NCI-H1417 treated with DMSO at 0.1 percent for 48 hours (cell line): ENCODE data around the gene TMEM203.
"Not testable (repeated sequence)": the region's sequence is repeated elsewhere in the genome, so short reads cannot be mapped to it uniquely, and the experiment has no call there.

Experiments used
- DNase-seq: peaks from one replicate; lab custom pipeline; 2025; lab: John Stamatoyannopoulos, UW

Gene TMEM203

DNA sequence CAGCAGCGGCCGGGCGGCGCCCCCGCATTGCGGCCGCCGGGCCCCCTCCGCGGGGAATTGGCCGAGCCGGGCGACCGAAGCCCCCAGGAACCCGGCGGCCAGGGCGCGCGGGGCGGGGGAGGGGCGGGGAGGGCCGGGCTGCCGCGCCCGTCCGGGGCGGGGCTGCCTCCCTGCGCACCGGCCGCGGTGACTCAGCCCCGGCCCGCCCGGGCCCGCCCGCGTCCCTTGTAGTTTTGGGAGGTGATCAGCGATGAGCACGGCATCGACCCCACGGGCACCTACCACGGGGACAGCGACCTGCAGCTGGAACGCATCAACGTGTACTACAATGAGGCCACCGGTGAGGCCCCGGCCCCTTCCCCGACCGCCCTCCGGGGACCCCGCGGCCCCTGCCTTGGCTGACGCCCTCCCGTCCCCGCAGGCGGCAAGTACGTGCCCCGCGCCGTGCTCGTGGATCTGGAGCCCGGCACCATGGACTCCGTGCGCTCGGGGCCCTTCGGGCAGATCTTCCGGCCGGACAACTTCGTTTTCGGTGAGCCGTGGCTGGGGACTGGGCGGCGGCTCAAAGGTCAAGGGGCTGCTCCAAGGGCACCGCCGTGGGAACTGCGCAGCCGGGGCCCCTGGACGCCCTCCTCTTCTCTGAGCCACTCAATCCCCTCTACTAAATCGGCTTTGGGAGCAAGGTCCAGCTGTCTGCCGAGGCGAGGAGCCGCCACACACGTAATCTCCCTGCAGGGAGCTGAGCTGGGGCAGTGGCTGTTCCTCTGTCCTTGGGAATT is 36.2 kb upstream of the TMEM203 start:
- no peak for DNase-seq

DNA sequence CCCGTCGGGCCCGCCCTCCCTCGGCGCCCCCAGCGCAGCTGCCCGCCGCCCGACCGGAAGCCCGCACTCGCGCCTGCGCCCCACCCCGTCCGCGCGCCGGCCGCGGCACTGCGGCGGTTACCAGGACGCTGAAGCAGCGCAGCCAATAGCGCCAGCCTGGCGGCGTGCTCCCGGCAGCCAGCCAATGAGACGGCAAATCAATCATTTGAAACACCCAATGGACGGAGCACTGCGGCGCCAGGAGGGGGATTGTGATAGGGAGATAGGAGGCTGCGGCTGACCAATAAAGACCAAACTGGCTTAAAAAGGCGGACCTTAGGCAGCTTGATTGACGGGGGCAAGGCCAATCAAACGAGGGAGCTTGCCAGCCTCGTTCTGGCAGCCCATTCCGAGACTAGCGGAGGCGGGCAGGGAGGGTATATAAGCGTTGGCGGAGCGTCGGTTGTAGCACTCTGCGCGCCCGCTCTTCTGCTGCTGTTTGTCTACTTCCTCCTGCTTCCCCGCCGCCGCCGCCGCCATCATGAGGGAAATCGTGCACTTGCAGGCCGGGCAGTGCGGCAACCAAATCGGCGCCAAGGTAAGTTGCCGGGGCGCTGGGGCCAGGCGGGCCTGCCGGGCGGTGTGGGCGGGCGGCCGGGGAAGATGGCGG is 35.5 kb upstream of the TMEM203 start, which contains the start of gene TUBB4B:
TUBB4B (plus strand) TSS at position 447 of the 649 bp plus-strand sequence; CDS start at position 521, 74 bp downstream.
- DNase-seq: peak; percentile 100

DNA sequence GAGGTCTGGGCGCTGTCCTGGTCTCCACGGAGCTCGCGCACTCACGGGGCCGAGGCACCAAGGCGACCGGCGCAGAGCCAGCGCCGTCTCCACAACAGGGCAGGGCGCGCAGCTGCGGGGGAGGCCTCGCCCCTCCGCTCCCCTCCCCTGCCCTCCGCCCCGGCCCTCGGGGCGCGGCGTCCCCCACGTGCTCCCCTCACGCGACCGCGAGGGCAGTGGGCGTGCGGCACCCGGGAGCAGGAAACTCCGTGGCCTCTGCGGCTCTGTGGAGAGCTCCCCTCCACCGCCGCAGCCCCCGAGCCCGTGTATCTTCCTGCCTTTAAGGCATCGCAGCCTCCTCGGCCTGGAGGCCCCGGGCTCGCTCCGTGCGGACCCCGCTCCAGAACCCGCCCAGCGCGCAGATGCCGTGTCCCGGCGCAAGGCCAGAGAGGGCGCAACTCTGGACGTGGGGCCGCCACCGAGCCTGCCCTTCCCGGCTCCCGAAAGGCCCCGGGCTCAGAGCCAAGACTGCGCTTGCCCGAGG is 34.9 kb upstream of the TMEM203 start:
- no peak for DNase-seq

DNA sequence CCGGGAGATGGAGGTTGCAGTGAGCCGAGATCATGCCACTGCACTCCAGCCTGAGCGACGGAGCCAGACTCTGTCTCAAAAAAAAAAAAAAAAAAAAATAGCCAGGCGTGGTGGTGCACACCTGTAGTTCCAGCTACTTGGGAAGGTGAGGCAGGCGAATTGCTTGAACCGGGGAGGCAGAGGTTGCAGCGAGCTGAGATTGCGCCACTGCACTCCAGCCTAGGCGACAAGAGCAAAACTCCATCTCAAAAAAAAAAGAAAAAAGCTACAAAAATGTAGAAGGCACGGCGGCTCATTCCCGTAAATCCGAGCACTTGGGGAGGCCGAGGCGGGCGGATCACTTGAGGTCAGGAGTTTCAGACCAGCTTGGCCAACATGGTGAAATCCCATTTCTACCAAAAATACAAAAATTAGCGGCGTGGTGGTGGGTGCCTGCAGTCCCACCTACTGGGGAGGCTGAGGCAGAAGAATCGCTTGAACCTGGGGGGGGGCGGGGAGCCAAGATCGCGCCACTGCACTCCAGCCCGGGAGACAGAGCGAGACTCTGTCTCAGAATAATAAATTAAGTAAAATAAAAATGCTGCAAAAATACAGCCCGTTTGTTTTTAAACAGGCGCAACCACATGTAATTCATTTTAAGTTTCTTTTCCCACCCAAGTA is 34.2 kb upstream of the TMEM203 start:
- DNase-seq: not testable (repeated sequence)

DNA sequence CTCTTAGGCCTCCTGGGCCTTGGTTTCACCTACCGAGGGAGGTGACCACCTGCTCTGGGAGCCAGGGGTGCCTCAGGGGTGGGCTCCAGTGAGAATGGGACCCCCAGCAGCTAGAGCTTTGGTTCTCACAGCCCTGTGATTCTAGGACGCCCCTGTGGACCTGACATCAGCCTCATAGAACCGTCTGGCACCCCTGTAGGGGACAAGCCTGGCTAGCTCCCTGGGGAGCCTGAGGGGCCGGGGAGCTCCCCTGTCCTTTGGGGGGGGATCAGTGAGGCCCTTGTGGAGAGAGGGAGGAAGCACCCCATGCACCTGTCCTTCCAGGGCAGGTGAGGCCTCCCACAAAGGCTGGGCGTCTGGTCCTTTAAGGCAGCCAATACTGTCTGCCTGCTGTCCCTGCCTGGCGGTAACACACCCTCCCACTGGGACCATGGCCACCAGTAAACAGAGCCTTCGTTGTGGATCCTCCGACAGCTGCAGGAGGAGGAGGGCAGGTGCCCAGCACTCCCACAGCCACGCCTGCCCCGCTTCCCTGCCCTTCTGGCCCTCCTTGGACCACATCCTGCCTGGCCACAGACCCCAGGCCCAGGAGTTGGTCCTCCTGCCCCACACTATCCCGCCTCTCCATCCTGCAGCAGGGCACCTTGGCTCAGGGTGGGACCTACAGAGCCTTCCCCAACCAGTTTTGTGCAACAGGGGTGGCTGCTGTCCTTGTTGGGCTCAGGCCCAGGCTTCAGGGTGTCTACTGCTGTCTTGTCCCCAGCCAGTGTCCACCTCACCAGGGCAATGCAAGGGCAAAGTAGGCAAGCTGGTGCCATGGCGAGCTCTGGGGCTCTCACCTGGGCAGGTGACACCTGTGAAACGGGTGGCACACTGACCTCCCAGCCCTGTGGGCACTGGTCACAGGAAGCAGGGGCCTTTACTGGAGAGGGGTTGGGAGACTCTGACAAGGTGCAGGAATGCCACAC is 32.6 kb upstream of the TMEM203 start:
- DNase-seq: no peak

DNA sequence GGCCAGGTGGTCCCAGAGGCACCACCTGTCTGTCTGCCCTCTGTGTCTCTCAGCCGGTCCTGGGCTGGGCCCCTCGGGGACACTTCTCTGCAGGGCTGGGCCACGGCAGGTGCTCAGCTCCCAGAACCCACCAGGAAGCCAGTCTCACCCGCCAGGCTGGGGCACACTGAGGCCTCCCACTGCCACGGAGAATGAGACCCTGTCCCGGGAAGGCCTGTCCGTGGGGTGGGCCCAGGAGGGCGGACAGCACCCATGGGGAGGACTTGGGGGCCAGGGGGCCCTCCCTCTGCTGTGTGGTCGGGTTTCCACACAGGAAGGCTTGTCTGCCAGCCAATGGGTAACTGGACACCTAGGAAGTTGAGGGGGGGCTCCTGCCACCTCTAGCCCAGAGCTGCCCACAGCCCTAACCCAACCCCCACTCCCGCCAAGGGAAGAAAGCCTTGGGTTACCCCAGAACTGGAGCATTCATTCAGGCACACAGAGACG is 31.5 kb upstream of the TMEM203 start:
- DNase-seq: no peak

DNA sequence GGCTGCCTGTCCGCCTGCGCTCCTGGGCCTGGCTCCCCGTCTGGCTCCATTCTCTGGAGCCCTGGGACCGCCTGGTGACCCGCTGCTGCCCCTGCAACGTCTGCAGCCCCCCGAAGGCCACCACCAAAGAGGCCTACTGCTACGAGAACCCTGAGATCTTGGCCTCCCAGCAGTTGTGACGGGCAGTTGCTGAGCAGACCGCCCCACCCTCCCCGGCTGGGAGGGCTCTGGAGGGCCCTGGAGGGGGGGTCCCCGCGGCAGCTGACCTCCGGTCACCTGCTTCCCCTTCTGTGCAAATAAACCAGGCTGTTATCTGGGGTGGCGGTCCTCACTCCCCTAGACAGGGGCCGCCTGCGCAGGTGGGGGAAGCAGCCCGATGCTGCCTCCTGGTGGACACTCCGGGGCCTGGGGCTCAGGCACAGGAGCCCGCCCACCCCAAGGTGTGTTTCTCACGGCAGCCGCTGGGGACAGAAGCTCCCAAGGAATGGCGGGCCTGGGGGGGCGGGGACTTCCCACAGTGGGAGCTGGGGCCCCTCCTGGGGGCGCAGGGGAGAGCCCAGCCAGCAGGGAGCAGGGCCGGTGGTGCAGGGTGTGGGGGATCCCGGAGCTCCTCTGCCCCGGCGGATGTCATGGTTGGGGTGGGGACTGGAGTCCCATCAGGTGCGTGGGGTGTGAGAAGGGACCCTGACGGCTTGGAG is 30.9 kb upstream of the TMEM203 start:
- no peak for DNase-seq

DNA sequence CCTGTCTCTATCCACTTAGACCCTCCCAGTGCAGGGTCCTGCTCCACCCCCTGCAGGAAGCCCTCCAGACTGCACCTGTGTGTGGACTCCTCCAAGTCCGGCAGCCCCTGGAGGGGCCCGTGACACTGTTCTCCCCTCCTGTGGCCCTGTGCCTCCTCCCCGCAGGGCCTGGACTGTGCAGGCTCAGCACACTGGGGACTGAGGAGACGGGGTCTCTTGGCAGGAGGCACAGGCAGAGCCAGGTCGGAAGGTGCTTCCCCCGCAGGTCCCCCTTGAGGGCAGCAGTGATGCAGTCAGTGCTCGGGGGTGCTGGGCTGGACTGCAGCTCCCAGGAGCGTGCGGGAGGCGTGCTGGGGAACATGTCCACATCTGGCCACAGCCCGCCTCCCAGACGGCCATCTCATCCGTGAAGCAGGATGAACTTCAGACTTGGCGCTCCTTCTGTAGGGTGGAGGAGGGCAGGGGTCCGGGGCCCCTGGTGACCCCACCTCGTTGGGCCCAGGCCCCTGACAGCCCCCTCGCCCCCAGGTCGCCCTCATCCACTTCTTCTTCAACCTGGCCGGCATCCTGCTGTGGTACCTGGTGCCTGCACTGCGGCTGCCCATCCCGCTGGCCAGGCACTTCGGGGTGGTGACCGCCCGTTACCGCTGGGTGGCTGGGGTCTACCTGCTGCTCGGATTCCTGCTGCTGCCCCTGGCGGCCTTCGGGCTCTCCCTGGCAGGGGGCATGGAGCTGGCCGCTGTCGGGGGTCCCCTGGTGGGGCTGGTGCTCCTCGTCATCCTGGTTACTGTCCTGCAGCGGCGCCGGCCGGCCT is 30.2 kb upstream of the TMEM203 start:
- DNase-seq: no peak

DNA sequence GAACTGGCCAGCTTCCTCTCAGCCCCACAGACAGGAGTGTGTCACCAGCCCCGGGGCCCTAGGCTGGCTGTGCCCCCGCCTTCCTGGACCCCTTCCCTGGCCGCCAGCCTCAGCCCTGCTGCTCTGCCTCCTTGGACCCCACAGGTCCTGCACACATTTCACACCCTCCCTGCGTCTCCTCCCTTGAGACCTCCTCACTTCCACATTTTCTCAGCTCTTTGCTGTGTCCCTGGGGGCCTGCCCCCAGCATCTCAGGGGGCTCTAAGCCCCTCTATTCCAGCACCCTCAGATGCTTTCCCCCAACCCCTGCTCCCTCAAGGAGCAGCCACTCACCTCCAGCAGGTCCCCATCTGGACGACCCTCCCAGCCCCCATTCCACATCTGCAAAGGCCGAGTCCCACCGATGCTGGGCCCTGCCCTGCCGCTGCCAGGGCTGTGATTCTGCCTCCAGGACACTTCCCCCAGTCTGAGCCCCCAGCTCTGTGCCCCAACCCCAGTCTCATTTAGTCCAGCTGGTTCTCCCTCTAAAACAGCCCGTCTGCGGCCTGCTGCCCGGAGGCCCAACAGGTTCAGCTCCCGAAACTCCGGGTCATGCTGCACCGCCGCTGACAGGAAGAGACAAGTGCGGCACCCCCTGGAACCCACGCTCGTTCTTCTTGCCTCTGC is 29.4 kb upstream of the TMEM203 start:
- DNase-seq: no peak

DNA sequence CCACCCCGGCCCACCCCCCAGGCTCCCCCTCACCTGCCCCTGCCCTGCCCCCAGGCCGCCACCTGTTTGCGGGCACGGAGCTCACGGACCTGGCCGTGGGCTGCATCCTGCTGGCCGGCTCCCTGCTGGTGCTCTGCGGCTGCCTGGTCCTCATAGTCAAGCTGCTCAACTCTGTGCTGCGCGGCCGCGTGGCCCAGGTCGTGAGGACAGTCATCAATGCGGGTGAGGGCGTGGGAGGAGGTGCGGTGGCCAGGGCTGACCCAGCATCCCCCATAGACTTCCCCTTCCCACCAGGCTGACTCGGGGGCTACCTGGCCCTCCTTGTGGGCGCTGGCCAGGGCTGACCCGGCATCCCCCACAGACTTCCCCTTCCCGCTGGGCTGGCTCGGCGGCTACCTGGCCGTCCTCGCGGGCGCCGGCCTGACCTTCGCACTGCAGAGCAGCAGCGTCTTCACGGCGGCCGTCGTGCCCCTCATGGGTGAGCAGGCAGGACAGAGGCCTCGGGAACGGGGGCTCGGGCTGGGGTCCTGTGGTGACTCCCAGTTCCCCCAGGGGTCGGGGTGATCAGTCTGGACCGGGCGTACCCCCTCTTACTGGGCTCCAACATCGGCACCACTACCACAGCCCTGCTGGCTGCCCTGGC is 28.7 kb upstream of the TMEM203 start:
- DNase-seq: no peak

DNA sequence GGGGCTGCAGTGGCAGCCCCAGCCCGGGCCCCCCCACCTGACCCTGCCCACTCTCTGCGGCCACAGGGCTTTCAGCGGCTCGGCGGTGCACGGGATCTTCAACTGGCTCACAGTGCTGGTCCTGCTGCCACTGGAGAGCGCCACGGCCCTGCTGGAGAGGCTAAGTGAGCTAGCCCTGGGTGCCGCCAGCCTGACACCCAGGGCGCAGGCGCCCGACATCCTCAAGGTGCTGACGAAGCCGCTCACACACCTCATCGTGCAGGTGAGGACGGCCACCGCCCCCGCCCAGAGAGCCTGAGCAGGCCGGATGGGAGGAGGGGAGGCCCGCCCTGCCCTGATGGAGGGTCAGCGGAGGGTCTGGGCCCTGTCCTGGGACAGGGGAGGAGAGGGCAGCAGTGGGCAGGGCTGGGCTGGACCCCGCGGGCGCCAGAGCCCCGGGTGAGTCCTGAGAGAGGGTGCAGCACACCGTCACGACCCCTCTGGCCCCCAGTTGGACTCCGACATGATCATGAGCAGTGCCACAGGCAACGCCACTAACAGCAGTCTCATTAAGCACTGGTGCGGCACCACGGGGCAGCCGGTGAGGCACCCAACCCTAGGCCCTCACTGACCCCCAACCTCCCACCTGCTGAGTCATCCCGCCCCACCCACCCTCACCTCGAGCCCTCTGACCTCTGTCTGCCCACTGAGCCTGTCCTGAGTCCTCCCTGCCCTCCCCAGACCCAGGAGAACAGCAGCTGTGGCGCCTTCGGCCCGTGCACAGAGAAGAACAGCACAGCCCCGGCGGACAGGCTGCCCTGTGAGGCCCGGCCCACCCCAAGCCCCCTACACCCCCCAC is 27.9 kb upstream of the TMEM203 start:
- no peak for DNase-seq

DNA sequence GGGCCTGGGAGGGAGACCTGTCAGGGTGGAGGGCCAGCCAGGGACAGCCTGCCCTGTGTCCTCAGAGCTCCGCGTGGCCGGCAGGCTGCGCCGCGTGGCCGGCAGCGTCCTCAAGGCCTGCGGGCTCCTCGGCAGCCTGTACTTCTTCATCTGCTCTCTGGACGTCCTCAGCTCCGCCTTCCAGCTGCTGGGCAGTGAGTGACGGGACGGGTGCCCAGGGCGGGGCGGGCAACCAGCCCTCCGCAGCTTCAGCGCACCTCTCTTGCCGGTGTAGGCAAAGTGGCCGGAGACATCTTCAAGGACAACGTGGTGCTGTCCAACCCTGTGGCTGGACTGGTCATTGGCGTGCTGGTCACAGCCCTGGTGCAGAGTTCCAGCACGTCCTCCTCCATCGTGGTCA is 27.1 kb upstream of the TMEM203 start:
- no peak for DNase-seq

DNA sequence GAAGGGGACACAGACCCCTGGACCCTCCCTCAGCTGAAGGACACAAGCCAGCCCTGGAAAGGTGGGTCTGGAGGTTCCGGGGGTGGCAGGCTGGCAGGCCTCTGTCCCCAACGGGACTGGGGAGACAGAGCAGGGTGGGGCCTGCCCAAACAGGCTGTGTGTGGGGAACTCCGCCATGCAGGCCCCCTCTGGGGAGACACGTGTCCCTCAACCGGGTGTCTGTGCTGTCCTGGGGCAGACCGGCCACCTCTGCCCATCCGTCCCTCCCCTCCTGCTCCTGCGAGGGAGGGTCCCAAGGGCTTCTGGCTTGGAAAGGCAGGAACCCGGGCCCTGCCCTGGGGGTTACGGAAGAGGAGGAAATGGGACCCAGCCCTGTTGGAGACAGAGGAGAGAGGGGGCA is 26.7 kb upstream of the TMEM203 start:
- no peak for DNase-seq

DNA sequence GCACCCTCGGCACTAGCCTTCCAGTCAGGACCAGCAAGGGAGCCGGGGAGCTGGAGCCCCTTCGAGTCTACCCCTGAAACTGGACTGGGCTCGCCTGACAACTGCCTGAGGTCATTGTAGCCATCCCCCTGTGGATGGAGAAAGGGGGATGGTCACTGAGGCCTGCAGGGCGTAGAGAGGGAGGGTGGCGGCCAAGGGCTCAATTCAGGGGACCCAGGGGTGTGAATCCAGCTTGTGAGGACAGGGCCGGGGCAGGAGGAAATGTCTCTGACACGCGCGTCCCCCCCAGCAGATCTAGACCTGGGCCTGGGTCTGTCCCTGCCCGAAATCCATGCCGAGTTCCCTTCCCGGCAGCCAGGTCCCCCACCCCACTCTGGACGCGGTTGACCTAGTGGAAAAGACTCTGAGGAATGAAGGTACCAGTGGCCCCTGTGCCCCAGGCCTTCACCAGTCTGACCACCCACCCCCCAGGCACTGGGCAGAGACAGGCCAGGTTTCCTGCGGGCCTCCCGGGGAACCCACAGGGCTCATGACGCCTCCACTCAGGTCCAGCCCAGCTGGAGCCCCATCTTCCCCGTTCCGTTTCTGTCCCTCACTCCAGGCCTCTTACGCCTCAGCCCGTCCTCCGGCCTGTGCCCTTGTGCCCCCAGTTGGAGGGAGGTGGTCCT is 26.1 kb upstream of the TMEM203 start:
- no peak for DNase-seq

DNA sequence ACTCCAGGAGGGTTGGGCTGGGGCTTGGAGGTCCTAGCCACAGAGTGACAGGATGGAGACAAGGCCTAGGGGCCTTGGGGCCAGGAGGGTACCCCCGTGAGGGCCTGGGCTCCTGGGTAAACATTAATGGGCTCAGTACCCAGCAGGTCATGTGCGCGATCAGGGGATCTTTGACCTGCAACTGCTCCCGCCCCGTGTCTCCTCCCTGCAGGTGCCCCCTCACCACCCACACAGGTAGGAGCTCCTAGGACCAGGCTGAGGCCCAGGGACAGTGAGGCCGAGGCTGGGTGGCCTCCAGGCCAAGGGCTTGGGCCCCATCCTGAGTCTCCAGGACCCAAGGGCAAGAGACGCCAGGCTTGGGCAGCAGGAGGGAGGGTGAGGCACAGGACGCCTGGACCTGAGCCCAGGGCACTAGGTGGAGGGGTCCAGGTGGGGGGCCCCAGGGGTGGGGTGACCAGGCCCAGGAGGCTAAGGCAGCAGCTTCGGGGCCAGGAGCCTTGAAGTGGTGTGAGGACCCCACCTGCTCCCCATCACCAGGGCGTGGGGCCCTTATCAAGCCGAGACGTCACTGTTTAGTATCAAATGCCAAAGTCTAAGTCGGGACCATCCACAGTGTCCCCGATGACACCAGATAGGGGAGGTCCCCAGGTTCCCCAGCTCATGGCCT is 25.4 kb upstream of the TMEM203 start, which contains the start of gene SLC34A3:
SLC34A3 (plus strand) TSS at position 197 of the 667 bp plus-strand sequence. CDS start 802 bp downstream, outside the sequence.
- no peak for DNase-seq

DNA sequence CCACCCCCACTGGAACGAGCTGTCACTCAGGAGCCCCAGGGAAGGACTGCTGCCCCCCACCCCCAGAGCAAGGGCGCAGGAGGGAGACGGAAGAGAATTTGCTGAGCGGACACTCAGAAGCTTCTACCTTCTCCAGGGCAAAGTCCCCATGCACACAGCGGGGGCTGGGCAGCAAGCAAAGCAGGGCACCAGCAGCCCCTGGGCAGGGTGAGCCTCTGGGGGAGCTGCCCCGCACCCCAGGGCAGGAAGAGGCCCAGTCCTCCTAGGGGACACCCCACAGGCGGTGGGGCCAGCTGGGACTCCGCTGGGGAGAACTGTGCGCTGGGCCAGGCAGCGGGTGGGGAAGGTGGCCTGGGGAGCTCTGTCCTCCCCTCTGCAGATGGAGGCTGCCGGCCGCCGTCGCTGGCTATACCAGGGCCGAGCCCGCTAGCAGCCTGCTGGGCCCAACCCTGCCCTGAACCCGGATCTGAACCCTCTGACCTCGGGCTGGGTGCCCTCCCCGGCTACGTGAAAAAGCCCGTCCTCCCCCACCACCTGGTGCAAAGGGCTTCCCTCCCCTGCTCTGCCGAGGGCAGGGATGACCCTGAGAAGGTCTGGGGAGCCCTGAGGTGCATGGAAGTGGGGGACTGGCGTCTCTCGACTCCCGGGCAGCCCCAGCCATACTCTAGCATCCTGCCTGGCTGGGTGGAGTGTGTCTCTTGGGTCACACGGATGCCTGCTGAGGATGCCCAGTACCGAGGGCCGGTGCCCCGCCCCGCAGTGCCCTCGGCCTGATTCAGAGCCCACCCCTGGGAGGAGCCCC is 24.7 kb upstream of the TMEM203 start:
- no peak for DNase-seq
